Mesenchymal stem cell (in vitro differentiated cells and primary cell): ENCODE results near the gene ALAD.

Experiments used
- DNase-seq: peaks from one replicate; pipeline ENCODE4 v3.0.0-alpha.2; 2013
- H2AFZ ChIP-seq: one replicate; pipeline ENCODE4 v1.6.1; 2013; ENCODE audit warnings: low read depth, mild to moderate bottlenecking, control low read depth, inconsistent platforms, low read length, moderate library complexity
- H2AK5ac ChIP-seq: 2 replicates; pipeline ENCODE4 v1.6.1; 2013; ENCODE audit warnings: low read length, moderate library complexity, mild to moderate bottlenecking, inconsistent platforms; ENCODE audit not compliant: severe bottlenecking
- H2BK120ac ChIP-seq: one replicate; pipeline ENCODE4 v1.6.1; 2013; ENCODE audit warnings: low read depth, mild to moderate bottlenecking, inconsistent platforms, low read length, moderate library complexity
- H2BK12ac ChIP-seq, 2 experiments: one replicate each; pipeline ENCODE4 v1.6.1; 2013; ENCODE audit warnings: inconsistent platforms in 2 of 2, low read length in 2 of 2, mild to moderate bottlenecking in 2 of 2, moderate library complexity in 2 of 2, control low read depth in 1 of 2
- H2BK15ac ChIP-seq: one replicate; pipeline ENCODE4 v1.6.1; 2013; ENCODE audit warnings: mild to moderate bottlenecking, low read depth, inconsistent platforms; ENCODE audit not compliant: poor library complexity, severe bottlenecking
- H2BK5ac ChIP-seq: 2 replicates; pipeline ENCODE4 v1.6.1; 2013; ENCODE audit warnings: low read depth, mild to moderate bottlenecking, low read length, control low read depth, inconsistent platforms; ENCODE audit not compliant: poor library complexity, severe bottlenecking
- H3K14ac ChIP-seq, 2 experiments: one replicate each; pipeline ENCODE4 v1.6.1; 2013; ENCODE audit warnings: inconsistent platforms in 2 of 2, low read length in 2 of 2, control low read depth in 1 of 2, mild to moderate bottlenecking in 1 of 2, moderate library complexity in 1 of 2
- H3K18ac ChIP-seq, 2 experiments: one replicate each; pipeline ENCODE4 v1.6.1; 2013; ENCODE audit warnings: inconsistent platforms in 2 of 2, low read length in 2 of 2, control low read depth in 1 of 2, low read depth in 1 of 2, mild to moderate bottlenecking in 1 of 2
- H3K23ac ChIP-seq, 2 experiments: one replicate each; pipeline ENCODE4 v1.6.1; 2013; ENCODE audit warnings: inconsistent platforms in 2 of 2, low read length in 2 of 2, mild to moderate bottlenecking in 2 of 2, moderate library complexity in 2 of 2, control low read depth in 1 of 2
- H3K27ac ChIP-seq: 2 replicates; pipeline ENCODE4 v1.5.1; 2013; ENCODE audit warnings: mild to moderate bottlenecking, moderate library complexity, low read length, control low read depth, inconsistent platforms; ENCODE audit not compliant: poor library complexity, severe bottlenecking
- H3K27me3 ChIP-seq, 2 experiments: 2 replicates each; pipeline versions ENCODE4 v1.6.1 to v1.7.0; 2013; ENCODE audit warnings: low read length in 2 of 2, mild to moderate bottlenecking in 2 of 2, moderate library complexity in 2 of 2, control low read depth in 1 of 2, inconsistent platforms in 1 of 2; ENCODE audit not compliant: control insufficient read depth in 1 of 2, insufficient read depth in 1 of 2
- H3K36me3 ChIP-seq, 2 experiments: 2 replicates each; pipeline versions ENCODE4 v1.6.1 to v1.7.0; 2013; ENCODE audit warnings: low read length in 2 of 2, control low read depth in 1 of 2, inconsistent platforms in 1 of 2, low read depth in 1 of 2, mild to moderate bottlenecking in 1 of 2; ENCODE audit not compliant: insufficient read depth in 2 of 2, control insufficient read depth in 1 of 2
- H3K4ac ChIP-seq, 2 experiments: one replicate each; pipeline ENCODE4 v1.6.1; 2013; ENCODE audit warnings: inconsistent platforms in 2 of 2, low read length in 2 of 2, mild to moderate bottlenecking in 2 of 2, moderate library complexity in 2 of 2, control low read depth in 1 of 2, low read depth in 1 of 2
- H3K4me1 ChIP-seq: 2 replicates; pipeline ENCODE4 v1.6.1; 2013; ENCODE audit warnings: low read depth, low read length, control low read depth; ENCODE audit not compliant: control insufficient read depth, insufficient read depth
- H3K4me2 ChIP-seq: 2 replicates; pipeline ENCODE4 v1.6.1; 2013; ENCODE audit warnings: low read length, mild to moderate bottlenecking, inconsistent platforms; ENCODE audit not compliant: poor library complexity, severe bottlenecking
- H3K4me3 ChIP-seq, 2 experiments: 2 replicates each; pipeline versions ENCODE4 v1.5.1 to v1.7.0; 2013; ENCODE audit warnings: low read length in 2 of 2, mild to moderate bottlenecking in 2 of 2, control low read depth in 1 of 2, low read depth in 1 of 2; ENCODE audit not compliant: insufficient read depth in 1 of 2
- H3K79me1 ChIP-seq: replicated peaks from 2 replicates; pipeline ENCODE4 v1.6.1; 2013; ENCODE audit warnings: mild to moderate bottlenecking, control low read depth, low read length, inconsistent platforms; ENCODE audit not compliant: poor library complexity, severe bottlenecking
- H3K9ac ChIP-seq: 2 replicates; pipeline ENCODE4 v1.7.0; 2013; ENCODE audit warnings: mild to moderate bottlenecking, low read length, moderate library complexity
- H3K9me3 ChIP-seq: 2 replicates; pipeline ENCODE4 v1.7.0; 2013; ENCODE audit warnings: mild to moderate bottlenecking, low read length; ENCODE audit not compliant: control insufficient read depth
- H4K8ac ChIP-seq: one replicate; pipeline ENCODE4 v1.6.1; 2013; ENCODE audit warnings: inconsistent platforms, mild to moderate bottlenecking, low read length, moderate library complexity
- H4K91ac ChIP-seq: one replicate; pipeline ENCODE4 v1.6.1; 2013; ENCODE audit warnings: mild to moderate bottlenecking, low read length, inconsistent platforms
- WGBS: methylation state at CpG from one replicate; pipeline ENCODE4 v1.1.7; 2013; ENCODE audit warnings: mixed read lengths; 5-methylcytosine and 5-hydroxymethylcytosine counted together

Gene ALAD

GRCh38 chr9:113417370-113417769 is 16.3 kb upstream of the ALAD start:
- Histone ChIP-seq H4K91ac (peak overlapping the region; percentile 72), H3K79me1 (no peaks in the 10 kb centered on the region)

GRCh38 chr9:113416149-113416721 is 15.2 kb upstream of the ALAD start:
- H2BK120ac ChIP-seq, result no peak overlapping the region
- 83% methylated on average over 3 of the region's 3 CpGs for WGBS
- DNase-seq, result no peak
- H4K91ac ChIP-seq, result no peak overlapping the region
- no peak overlapping the region for H3K27ac ChIP-seq
- H2AK5ac ChIP-seq, result no peak overlapping the region
- no peak overlapping the region for H3K4me3 ChIP-seq
- no peak overlapping the region for H3K14ac ChIP-seq
- no peaks in the 10 kb centered on the region for H3K9me3 ChIP-seq
- no peak overlapping the region for H2BK5ac ChIP-seq
- no peak overlapping the region for H2AFZ ChIP-seq
- H3K27me3 ChIP-seq, result no peaks in the 10 kb centered on the region
- H2BK15ac ChIP-seq, result no peak overlapping the region
- no peaks in the 10 kb centered on the region for H3K79me1 ChIP-seq
- H4K8ac ChIP-seq, result peak overlapping the region; percentile 89
- H3K4me2 ChIP-seq, result no peak overlapping the region
- H3K23ac ChIP-seq, result no peak overlapping the region
- H3K4ac ChIP-seq, result no peak overlapping the region
- H3K9ac ChIP-seq, result no peak overlapping the region
- H3K36me3 ChIP-seq, result no peaks in the 10 kb centered on the region
- H3K4me1 ChIP-seq, result peaks cover 3% of the 10 kb centered on the region
- H2BK12ac ChIP-seq, result no peak overlapping the region
- H3K18ac ChIP-seq, result no peak overlapping the region

More at GRCh38 chr9:113417370-113417769, 16.3 kb upstream of the ALAD start:
- Histone ChIP-seq H2AFZ (no peak overlapping the region), H3K4me3 (no peak overlapping the region), H3K23ac (no peak overlapping the region), H2BK120ac (no peak overlapping the region), H3K36me3 (no peaks in the 10 kb centered on the region), H3K27me3 (no peaks in the 10 kb centered on the region), H3K4me1 (no peaks in the 10 kb centered on the region), H3K27ac (no peak overlapping the region), H3K4ac (peak overlapping the region in 1 of 2 experiments; percentile 27), H3K18ac (no peak overlapping the region), H3K9me3 (no peaks in the 10 kb centered on the region), H2BK12ac (no peak overlapping the region), H2BK5ac (no peak overlapping the region), H4K8ac (peak overlapping the region; percentile 7), H2BK15ac (no peak overlapping the region), H2AK5ac (no peak overlapping the region), H3K4me2 (no peak overlapping the region), H3K9ac (no peak overlapping the region), H3K14ac (no peak overlapping the region)
- DNase-seq, result peak; percentile 33
- WGBS, result 66% methylated on average over 3 of the region's 4 CpGs

GRCh38 chr9:113410207-113410864 is 9.3 kb upstream of the ALAD start, which contains the start of the genes C9orf43 and POLE3:
C9orf43 (plus strand) TSS chr9:113410747; CDS start chr9:113413494, 2,747 bp downstream.
POLE3 (minus strand) TSS chr9:113410675; CDS start chr9:113410293, 382 bp downstream.
- Histone ChIP-seq H3K4me1 (peaks cover 7% of the 10 kb centered on the region), H2BK12ac (peak within 1 kb of the TSS in 1 of 2 experiments; percentile 3), H3K9ac (peak within 1 kb of the TSS; percentile 99), H3K9me3 (no peaks in the 10 kb centered on the region), H3K23ac (peak within 1 kb of the TSS in 1 of 2 experiments; percentile 65), H2AFZ (peak within 1 kb of the TSS; percentile 49), H3K27ac (peak within 1 kb of the TSS; percentile 100), H3K27me3 (no peaks in the 10 kb centered on the region), H2BK120ac (peak within 1 kb of the TSS; percentile 100), H3K4me3 (peak within 1 kb of the TSS; percentile 69 to 98), H3K4ac (peak within 1 kb of the TSS; percentile 83 to 95), H2BK15ac (peak within 1 kb of the TSS; percentile 92), H3K18ac (peak within 1 kb of the TSS; percentile 98 to 99), H2AK5ac (no peak within 1 kb of the TSS), H3K4me2 (peak within 1 kb of the TSS; percentile 87), H3K14ac (no peak within 1 kb of the TSS), H4K91ac (peak within 1 kb of the TSS; percentile 100), H4K8ac (peak within 1 kb of the TSS; percentile 100), H3K79me1 (peaks cover 12% of the 10 kb centered on the region), H3K36me3 (peaks cover 11 to 20% of the 10 kb centered on the region in 2 experiments), H2BK5ac (peak within 1 kb of the TSS; percentile 97)
- under 1% methylated on average over 53 of the region's 61 CpGs for WGBS
- DNase-seq, result peak; percentile 98

GRCh38 chr9:113409883-113410206 is 8.8 kb upstream of the ALAD start:
- Histone ChIP-seq H3K4me1 (peaks cover 7% of the 10 kb centered on the region), H3K4me2 (peak overlapping the region; percentile 87), H3K4ac (peak overlapping the region; percentile 12 to 55), H2BK120ac (no peak overlapping the region), H3K27me3 (no peaks in the 10 kb centered on the region), H2BK12ac (no peak overlapping the region), H3K27ac (peak overlapping the region; percentile 100), H3K4me3 (peak overlapping the region; percentile 69 to 98), H4K8ac (peak overlapping the region; percentile 63), H2BK15ac (no peak overlapping the region), H3K9ac (peak overlapping the region; percentile 99), H4K91ac (peak overlapping the region; percentile 91), H2AFZ (peak overlapping the region; percentile 49), H3K14ac (no peak overlapping the region), H3K9me3 (no peaks in the 10 kb centered on the region), H3K36me3 (peaks cover 11 to 20% of the 10 kb centered on the region in 2 experiments), H3K23ac (no peak overlapping the region), H2BK5ac (no peak overlapping the region), H3K18ac (peak overlapping the region; percentile 34 to 99), H2AK5ac (no peak overlapping the region), H3K79me1 (peaks cover 12% of the 10 kb centered on the region)
- no peak for DNase-seq
- WGBS, result 0% methylated on average over 20 of the region's 20 CpGs
